22Rv1 (cell line): ENCODE data around the gene CRYGN.

Source experiments
- H3K27ac ChIP-seq: fragments of 450-650 bp; 2 replicates; pipeline ENCODE4 v1.5.1; 2017
- CTCF ChIP-seq: fragments of 450-650 bp; IDR thresholded peaks from 2 replicates; pipeline ENCODE4 v1.5.1; 2017; ENCODE audit warnings: mild to moderate bottlenecking
- ZFX ChIP-seq: fragments of 450-650 bp; IDR thresholded peaks from 2 replicates; pipeline ENCODE4 v1.6.1; 2017; ENCODE audit warnings: antibody characterized with exemption, borderline replicate concordance

The CRYGN gene

GRCh38 chr7:151468217-151469018 lies 28.5 kb upstream of the CRYGN start:
- TF ChIP-seq ZFX (no peak), CTCF (no peak)
- H3K27ac ChIP-seq, result no peak overlapping the region

GRCh38 chr7:151465169-151465568 lies 25.2 kb upstream of the CRYGN start:
- H3K27ac ChIP-seq, result no peak overlapping the region
- TF ChIP-seq CTCF (no peak), ZFX (no peak)

- TF ChIP-seq CTCF (no peak), ZFX (no peak)
- H3K27ac ChIP-seq, result no peak overlapping the region
These were observed 22.4 kb upstream of the CRYGN start for GRCh38 chr7:151462306-151462779.

GRCh38 chr7:151461942-151462230 lies 21.9 kb upstream of the CRYGN start:
- TF ChIP-seq ZFX, result no peak
- TF ChIP-seq CTCF, result no peak
- H3K27ac ChIP-seq, result no peak overlapping the region

GRCh38 chr7:151461096-151461941 lies 21.4 kb upstream of the CRYGN start:
- TF ChIP-seq ZFX (no peak), CTCF (no peak)
- H3K27ac ChIP-seq, result no peak overlapping the region

GRCh38 chr7:151460474-151460855 lies 20.5 kb upstream of the CRYGN start:
- TF ChIP-seq ZFX, result no peak
- no peak for TF ChIP-seq CTCF

GRCh38 chr7:151459726-151460473 lies 20.0 kb upstream of the CRYGN start:
- peak overlapping the region; percentile 39 for H3K27ac ChIP-seq
- TF ChIP-seq CTCF (peak; percentile 32), ZFX (no peak)

More at GRCh38 chr7:151460474-151460855, 20.5 kb upstream of the CRYGN start:
- peak overlapping the region; percentile 39 for H3K27ac ChIP-seq
